Heart right ventricle (tissue), 16 donors: ENCODE results near the gene GPR55. TPM values are rescaled to one million over a fixed set of nuclear protein-coding genes. Genes with fewer than 3 reads are reported as not detected.

Source experiments
- ATAC-seq, 8 donors: fragments of 200-7000 bp; cut with Tn5 transposase; one replicate each; pipeline ENCODE4 v1.9.1; 2020; ENCODE audit warnings: mild to moderate bottlenecking in 8 of 8, moderate library complexity in 8 of 8, moderate number of reproducible peaks in 1 of 8
- DNase-seq, 2 donors: peaks; one replicate each; pipeline ENCODE4 v3.0.0-alpha.2; 2020
- H3K27ac ChIP-seq, 10 donors: fragments of 200-600 bp; sonication (generic) in 2 of 10; one replicate each; pipeline versions ENCODE4 v1.5.0 to v1.8.0; 2020 to 2022; ENCODE audit warnings: mild to moderate bottlenecking in 3 of 10
- H3K27me3 ChIP-seq, 7 donors: fragments of 200-600 bp; one replicate each; pipeline ENCODE4 v1.8.0; 2021 to 2022; ENCODE audit warnings: mild to moderate bottlenecking in 2 of 7
- H3K36me3 ChIP-seq, 9 donors: fragments of 200-600 bp; sonication (generic) in 1 of 9; one replicate each; pipeline versions ENCODE4 v1.5.0 to v1.8.0; 2020 to 2022; ENCODE audit warnings: mild to moderate bottlenecking in 2 of 9
- H3K4me1 ChIP-seq, 9 donors: fragments of 200-600 bp; sonication (generic) in 1 of 9; one replicate each; pipeline versions ENCODE4 v1.5.0 to v1.8.0; 2020 to 2022; ENCODE audit warnings: mild to moderate bottlenecking in 4 of 9
- H3K4me3 ChIP-seq, 10 donors: fragments of 200-600 bp; sonication (generic) in 2 of 10; one replicate each; pipeline versions ENCODE4 v1.5.0 to v1.8.0; 2020 to 2022; ENCODE audit warnings: mild to moderate bottlenecking in 7 of 10, moderate library complexity in 2 of 10
- H3K9me3 ChIP-seq, 11 donors: fragments of 200-600 bp in 10 of 11; sonication (generic) in 2 of 11; one replicate each; pipeline versions ENCODE4 v1.5.0 to v1.8.0; 2013 to 2022; ENCODE audit warnings: mild to moderate bottlenecking in 2 of 11, control low read depth in 1 of 11, moderate library complexity in 1 of 11
- CTCF ChIP-seq, 9 donors: fragments of 200-600 bp; sonication (generic) in 2 of 9; IDR thresholded peaks; one replicate each; pipeline versions ENCODE4 v1.5.0 to v1.8.0; 2021 to 2022; ENCODE audit warnings: antibody characterized with exemption in 9 of 9, mild to moderate bottlenecking in 5 of 9, moderate library complexity in 1 of 9
- WGBS, 2 donors: extraction: QIAGEN DNeasy Blood & Tissue Kit; methylation state at CpG; one replicate each; pipeline ENCODE4 v1.1.7; 2013; ENCODE audit warnings: inconsistent platforms in 1 of 2; 5-methylcytosine and 5-hydroxymethylcytosine counted together
- intact Hi-C, 10 donors: fragments of 100-400 bp; cut with DNase I; formaldehyde crosslinking; loops; one replicate each; pipeline versions ENCODE4 v1.11.1 to v1.14.2; 2022
- polyA plus RNA-seq, 2 donors: library from polyadenylated mRNA; stranded (reverse); fragments of 200-250 nt; gene quantifications; one replicate each; pipeline ENCODE4 v1.2.3, GENCODE V29; 2013
- total RNA-seq, 10 donors: library from RNA; stranded (reverse); fragmentation: NEBNext Ultra II Directional in 3 of 10; extraction: Animal tissue kit (Norgen Biotek cat#: 25700) in 3 of 10; gene quantifications; one replicate each; pipeline versions ENCODE4 v1.2.1 to v1.2.4, GENCODE V29; 2021 to 2023
- donor health status: Arrhythmogenic right ventricular cardiomyopathy.
- donor health status: ischemic (EF 13 %, LVEDD 7.1; RV severe dilation, severe dysfunction).
- donor health status: healthy with polysubstance abuse.
- donor health status: DM: no; HTN: yes; CAD: no.
- donor health status: DM: no; HTN: no; CAD: no.
- donor health status: ischemic (EF 25% LVEDD 6.9; RV normal size, moderate dysfunction).
- donor health status: ischemic (EF 25% LVEDD 5.7; RV mildly dilated, moderate dysfunction).
- donor health status: healthy.
- donor health status: DM: yes; HTN: yes; CAD: no.
- donor health status: Ischemic cardiomyopathy.
- donor health status: ischemic (EF 35%, LVEDD 5.7; RV mildly dilated, moderate dysfunction).
- donor health status: nonischemic (EF 11% LVEDD 7.7; RV severe dilation, severe dysfunction).
- donor health status: DM: yes; HTN: yes; CAD: no.
- donor health status: PGD.
- donor health status: ischemic (EF 29% LVEDD 5.4; RV normal size, mild dysfunction).
- donor health status: nonischemic (EF 23%, LVEDD 6.1; RV moderate dilation, normal function).

GPR55 gene
- total and polyA plus RNA-seq, 12 donors = 0.01 to 0.42 TPM; not detected in 10

DNA sequence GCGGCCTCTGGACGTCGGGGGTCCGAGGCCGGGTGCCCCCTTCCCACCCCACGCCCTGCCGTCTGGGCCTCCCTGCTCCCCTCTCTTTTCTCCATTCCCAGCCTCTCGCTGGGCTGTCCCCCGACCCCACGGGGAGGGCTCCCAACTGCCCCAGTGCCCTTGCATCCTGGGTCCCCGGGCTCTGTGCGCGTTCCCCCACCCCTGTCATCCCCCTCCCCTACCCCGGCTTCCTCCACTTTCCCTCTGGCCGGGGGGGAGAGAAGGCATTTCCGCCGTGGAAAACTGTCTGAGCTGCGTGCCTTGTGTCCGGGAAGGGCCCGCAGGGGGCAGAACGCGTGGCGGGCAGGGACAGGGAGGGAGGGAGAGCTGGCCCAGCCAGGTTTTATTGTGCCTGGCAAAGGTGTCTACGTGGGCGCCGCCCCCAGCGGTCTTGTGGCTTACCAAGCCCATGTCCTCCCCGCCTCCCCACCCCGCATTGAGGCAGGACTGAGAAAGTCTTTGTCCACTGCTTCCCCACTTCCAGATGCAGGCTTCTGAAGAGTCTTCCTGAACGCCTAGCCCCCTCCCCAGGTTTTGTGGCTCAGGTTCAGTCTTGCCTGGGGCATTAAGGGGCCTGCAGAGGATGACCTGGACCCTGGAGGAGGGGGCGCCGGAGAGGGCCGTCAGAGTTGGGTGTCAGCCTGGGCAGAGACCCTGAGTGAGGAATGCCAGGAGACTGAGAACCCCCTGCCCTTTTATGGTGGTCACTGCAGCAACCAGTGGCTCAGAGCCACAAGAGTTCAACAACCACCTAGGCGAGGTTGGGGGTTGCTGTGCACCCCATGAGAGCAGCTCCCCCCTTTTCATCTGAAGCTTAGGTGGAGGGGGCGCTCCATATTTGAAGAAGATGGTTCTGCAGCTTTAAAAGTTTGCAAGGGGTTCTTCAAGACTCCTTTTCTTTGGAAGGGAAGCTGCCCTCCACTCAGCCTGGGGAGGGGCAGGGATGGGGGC is 59.0 kb downstream of the GPR55 start:
- H3K9me3 ChIP-seq = no peaks in the 10 kb centered on the region
- intact Hi-C loops = no loop called here
- H3K36me3 ChIP-seq = no peaks in the 10 kb centered on the region
- H3K4me1 ChIP-seq = peaks cover 4 to 68% (median 38%) of the 10 kb centered on the region in 9 donors
- ATAC-seq (peak in 6 of 8 donors; percentile 5 to 42 (median 16)), DNase-seq (no peak)
- peak in 1 of 9 donors; percentile 39 for TF ChIP-seq CTCF (IDR thresholded peaks at IDR 0.05)
- WGBS, 2 donors = 25 to 30% methylated on average over 35 of the region's 35 CpGs
- peak overlapping the region in 9 of 10 donors; percentile 41 to 84 (median 72) for H3K4me3 ChIP-seq
- peak overlapping the region in 1 of 10 donors; percentile 15 for H3K27ac ChIP-seq
- peaks cover 6 to 55% (median 30%) of the 10 kb centered on the region in 7 donors for H3K27me3 ChIP-seq

DNA sequence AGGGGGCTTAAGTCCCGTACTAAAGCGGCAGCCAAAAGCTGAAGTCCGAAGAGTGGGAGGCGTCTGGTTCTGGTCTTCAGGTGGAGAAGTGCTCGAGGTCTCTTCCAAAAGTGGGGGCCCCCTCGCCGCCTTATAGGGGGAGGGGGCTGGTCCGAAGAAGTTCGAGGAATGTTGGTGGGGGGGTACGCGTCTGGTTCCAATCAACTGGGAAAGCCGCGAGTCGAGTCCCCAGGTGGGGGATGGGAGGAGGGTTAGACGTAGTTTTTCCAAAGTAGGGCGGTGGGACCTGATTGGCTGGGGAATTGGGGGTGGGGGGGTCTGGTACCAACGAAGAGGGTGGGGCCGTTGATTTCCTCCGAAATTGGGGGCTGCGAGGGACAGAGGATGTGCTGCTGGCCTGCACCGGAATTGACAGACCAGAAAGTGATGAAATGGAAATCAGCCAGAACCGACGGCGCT is 59.7 kb downstream of the GPR55 start:
- Histone ChIP-seq H3K4me1 (peaks cover 4 to 61% (median 32%) of the 10 kb centered on the region in 9 donors), H3K27me3 (peaks cover 6 to 55% (median 35%) of the 10 kb centered on the region in 7 donors), H3K27ac (peak overlapping the region in 4 of 10 donors; percentile 36 to 68 (median 54)), H3K9me3 (no peaks in the 10 kb centered on the region), H3K4me3 (peak overlapping the region; percentile 37 to 84 (median 70)), H3K36me3 (no peaks in the 10 kb centered on the region)
- DNase-seq (no peak), ATAC-seq (no peak)
- TF ChIP-seq CTCF (IDR thresholded peaks at IDR 0.05) = no peak
- intact Hi-C loops = no loop called here
- 1 to 3% methylated on average over 24 of the region's 24 CpGs for WGBS, 2 donors

DNA sequence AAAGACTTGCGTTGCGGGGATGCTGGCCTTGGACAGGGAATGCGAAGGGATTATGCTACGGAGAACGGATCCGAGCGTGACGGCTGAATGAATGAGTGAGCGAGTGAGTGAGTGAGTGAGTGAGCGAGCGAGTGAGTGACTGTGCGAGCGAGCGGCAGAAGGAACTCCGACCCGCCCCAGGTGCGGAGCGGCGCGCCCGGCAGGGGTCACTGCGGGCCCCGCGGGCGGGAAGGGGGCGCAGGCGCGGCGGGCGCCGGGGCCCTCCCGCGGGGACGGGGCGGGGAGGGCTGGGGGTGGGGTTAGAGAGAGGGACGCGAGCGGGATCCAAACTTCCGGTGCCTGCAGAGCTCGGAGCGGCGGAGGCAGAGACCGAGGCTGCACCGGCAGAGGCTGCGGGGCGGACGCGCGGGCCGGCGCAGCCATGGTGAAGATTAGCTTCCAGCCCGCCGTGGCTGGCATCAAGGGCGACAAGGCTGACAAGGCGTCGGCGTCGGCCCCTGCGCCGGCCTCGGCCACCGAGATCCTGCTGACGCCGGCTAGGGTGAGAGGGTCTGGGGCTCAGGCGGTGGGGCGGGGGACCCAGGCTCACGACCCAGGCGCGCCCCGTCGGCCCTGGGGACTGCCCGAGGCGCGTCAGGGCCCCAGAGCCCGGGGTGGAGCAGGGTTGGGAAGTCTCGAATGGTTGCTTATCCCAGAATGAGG is 60.3 kb downstream of the GPR55 start, which contains the start of gene ITM2C:
Gene ITM2C, plus strand, starts transcription at position 338 of the 702 bp plus-strand sequence. Its CDS starts 84 bp downstream, at position 422.
- peak; percentile 52 to 73 for DNase-seq
- intact Hi-C loops = no loop called here
- peak within 1 kb of the TSS; percentile 37 to 84 (median 70) for H3K4me3 ChIP-seq
- H3K9me3 ChIP-seq = peaks cover 0 to under 1% (median 0%) of the 10 kb centered on the region in 11 donors
- H3K36me3 ChIP-seq = no peaks in the 10 kb centered on the region
- peaks cover 6 to 56% (median 39%) of the 10 kb centered on the region in 7 donors for H3K27me3 ChIP-seq
- peak; percentile 75 to 93 (median 80) for ATAC-seq
- peak within 1 kb of the TSS in 5 of 10 donors; percentile 11 to 68 (median 43) for H3K27ac ChIP-seq
- peaks cover 4 to 55% (median 32%) of the 10 kb centered on the region in 9 donors for H3K4me1 ChIP-seq
- 0 to 1% methylated on average over 72 to 76 of the region's 76 CpGs for WGBS, 2 donors
- TF ChIP-seq CTCF (IDR thresholded peaks at IDR 0.05) = peak in 7 of 9 donors; percentile 13 to 63 (median 42)
